LNCaP clone FGC (cell line): ENCODE measurements around the gene PNLDC1.
A peak's percentile ranks its signal among the peaks of the same experiment; 100 is the strongest.
"Not testable (repeated sequence)": the region's sequence is repeated elsewhere in the genome, so short reads cannot be mapped to it uniquely, and the experiment has no call there.

Source experiments
- DNase-seq: peaks from one replicate; pipeline ENCODE4 v3.0.0-alpha.2; 2011; ENCODE audit warnings: low read depth
- H3K4me3 ChIP-seq: 2 replicates; pipeline ENCODE4 v1.5.1; 2011; ENCODE audit warnings: mild to moderate bottlenecking, low read depth, low read length, control low read depth
- TF ChIP-seq, protein P1 (sequence below): IDR thresholded peaks from 2 replicates; pipeline ENCODE4 v1.5.1; 2012; ENCODE audit warnings: mild to moderate bottlenecking; ENCODE audit not compliant: control insufficient read depth, insufficient read depth; ENCODE audit errors: extremely low read depth

Gene PNLDC1

GRCh38 chr6:159837511-159837910 lies 37.4 kb downstream of the PNLDC1 start:
- H3K4me3 ChIP-seq, result no peak overlapping the region
- no peak for DNase-seq
- TF ChIP-seq, protein P1, sequence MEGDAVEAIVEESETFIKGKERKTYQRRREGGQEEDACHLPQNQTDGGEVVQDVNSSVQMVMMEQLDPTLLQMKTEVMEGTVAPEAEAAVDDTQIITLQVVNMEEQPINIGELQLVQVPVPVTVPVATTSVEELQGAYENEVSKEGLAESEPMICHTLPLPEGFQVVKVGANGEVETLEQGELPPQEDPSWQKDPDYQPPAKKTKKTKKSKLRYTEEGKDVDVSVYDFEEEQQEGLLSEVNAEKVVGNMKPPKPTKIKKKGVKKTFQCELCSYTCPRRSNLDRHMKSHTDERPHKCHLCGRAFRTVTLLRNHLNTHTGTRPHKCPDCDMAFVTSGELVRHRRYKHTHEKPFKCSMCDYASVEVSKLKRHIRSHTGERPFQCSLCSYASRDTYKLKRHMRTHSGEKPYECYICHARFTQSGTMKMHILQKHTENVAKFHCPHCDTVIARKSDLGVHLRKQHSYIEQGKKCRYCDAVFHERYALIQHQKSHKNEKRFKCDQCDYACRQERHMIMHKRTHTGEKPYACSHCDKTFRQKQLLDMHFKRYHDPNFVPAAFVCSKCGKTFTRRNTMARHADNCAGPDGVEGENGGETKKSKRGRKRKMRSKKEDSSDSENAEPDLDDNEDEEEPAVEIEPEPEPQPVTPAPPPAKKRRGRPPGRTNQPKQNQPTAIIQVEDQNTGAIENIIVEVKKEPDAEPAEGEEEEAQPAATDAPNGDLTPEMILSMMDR, result no peak

- no peak for DNase-seq
- TF ChIP-seq, protein P1, result no peak
- no peak overlapping the region for H3K4me3 ChIP-seq
Observed at GRCh38 chr6:159838020-159838744, 38.1 kb downstream of the PNLDC1 start.

DNA sequence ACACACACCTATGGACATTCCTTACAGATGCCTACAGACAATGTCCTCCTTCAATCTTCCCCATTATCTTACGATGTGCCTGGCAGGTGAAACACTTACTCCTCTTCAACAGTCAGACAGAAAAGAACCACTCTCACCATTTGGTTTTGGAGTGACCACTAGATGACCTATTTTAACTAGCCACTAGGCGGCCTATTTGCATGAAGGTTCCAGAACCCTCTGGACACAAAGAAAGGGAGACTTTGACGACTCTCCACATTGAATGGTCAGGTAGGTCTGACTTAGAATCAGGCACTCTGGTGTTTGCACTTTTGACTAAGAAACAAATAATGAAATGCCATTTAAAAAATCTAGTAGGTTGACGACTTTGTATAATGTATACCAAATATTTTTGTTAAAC lies 42.0 kb downstream of the PNLDC1 start:
- no peak overlapping the region for H3K4me3 ChIP-seq
- TF ChIP-seq, protein P1, result peak; percentile 49
- DNase-seq, result no peak

GRCh38 chr6:159844737-159845645 lies 44.9 kb downstream of the PNLDC1 start:
- TF ChIP-seq, protein P1, result no peak
- no peak for DNase-seq
- no peak overlapping the region for H3K4me3 ChIP-seq

- not testable (repeated sequence) for H3K4me3 ChIP-seq, DNase-seq
Observed at GRCh38 chr6:159848552-159848951, 48.5 kb downstream of the PNLDC1 start.

GRCh38 chr6:159849851-159850250 lies 49.8 kb downstream of the PNLDC1 start:
- not testable (repeated sequence) for DNase-seq

GRCh38 chr6:159852877-159853276 lies 52.8 kb downstream of the PNLDC1 start:
- no peak for DNase-seq
- TF ChIP-seq, protein P1, result peak; percentile 59
- H3K4me3 ChIP-seq, result no peak overlapping the region

More at GRCh38 chr6:159849851-159850250, 49.8 kb downstream of the PNLDC1 start:
- H3K4me3 ChIP-seq, result not testable (repeated sequence)
